ENCODE data around the gene ILRUN.
"Not testable (repeated sequence)": the region's sequence is repeated elsewhere in the genome, so short reads cannot be mapped to it uniquely, and the experiment has no call there.

ILRUN gene

GRCh38 chr6:34696739-34697543, at the start of gene ILRUN:
Gene ILRUN (minus strand): TSS chr6:34696767. CDS start chr6:34696603, 164 bp downstream.
- peak; percentile 86 for DNase-seq (ENCODE audit: low read depth)

GRCh38 chr6:34745277-34746103, 48.9 kb upstream of the ILRUN start:
- no peak for DNase-seq (ENCODE audit: low read depth)

GRCh38 chr6:34744294-34744647, 47.7 kb upstream of the ILRUN start:
- DNase-seq (ENCODE audit: low read depth): not testable (repeated sequence)

GRCh38 chr6:34743625-34744293, 47.2 kb upstream of the ILRUN start:
- no peak for DNase-seq (ENCODE audit: low read depth)

GRCh38 chr6:34742094-34742493, 45.5 kb upstream of the ILRUN start:
- no peak for DNase-seq (ENCODE audit: low read depth)

GRCh38 chr6:34736823-34737222, 40.3 kb upstream of the ILRUN start:
- DNase-seq (ENCODE audit: low read depth): no peak

GRCh38 chr6:34731393-34732060, 35.0 kb upstream of the ILRUN start:
- DNase-seq (ENCODE audit: low read depth): no peak

GRCh38 chr6:34729631-34730470, 33.3 kb upstream of the ILRUN start:
- no peak for DNase-seq (ENCODE audit: low read depth)

- DNase-seq (ENCODE audit: low read depth): no peak
These were observed 29.5 kb upstream of the ILRUN start for GRCh38 chr6:34726055-34726454.

- DNase-seq (ENCODE audit: low read depth): peak; percentile 6
These were observed 26.6 kb upstream of the ILRUN start for GRCh38 chr6:34723203-34723602.

- DNase-seq (ENCODE audit: low read depth): no peak
These were observed 25.9 kb upstream of the ILRUN start for GRCh38 chr6:34722451-34722850.

- DNase-seq (ENCODE audit: low read depth): not testable (repeated sequence)
These were observed 23.6 kb upstream of the ILRUN start for GRCh38 chr6:34720160-34720559.

GRCh38 chr6:34719646-34720045, 23.1 kb upstream of the ILRUN start:
- DNase-seq (ENCODE audit: low read depth): not testable (repeated sequence)

- DNase-seq (ENCODE audit: low read depth): no peak
These were observed 22.4 kb upstream of the ILRUN start for GRCh38 chr6:34718976-34719375.

GRCh38 chr6:34717466-34717865, 20.9 kb upstream of the ILRUN start:
- DNase-seq (ENCODE audit: low read depth): no peak

- no peak for DNase-seq (ENCODE audit: low read depth)
These were observed 18.1 kb upstream of the ILRUN start for GRCh38 chr6:34714663-34715062.

- not testable (repeated sequence) for DNase-seq (ENCODE audit: low read depth)
These were observed 16.3 kb upstream of the ILRUN start for GRCh38 chr6:34712881-34713280.

- DNase-seq (ENCODE audit: low read depth): peak; percentile 68
These were observed 12.8 kb upstream of the ILRUN start for GRCh38 chr6:34709386-34709785.

- no peak for DNase-seq (ENCODE audit: low read depth)
These were observed 8.7 kb upstream of the ILRUN start for GRCh38 chr6:34705241-34705640.

- DNase-seq (ENCODE audit: low read depth): no peak
These were observed 4.6 kb upstream of the ILRUN start for GRCh38 chr6:34701199-34701598.

- no peak for DNase-seq (ENCODE audit: low read depth)
These were observed 1.5 kb upstream of the ILRUN start for GRCh38 chr6:34697904-34698559.
